MG63 (cell line): ENCODE data around the gene ERFL. TPM values are rescaled to one million over a fixed set of nuclear protein-coding genes. Genes with fewer than 3 reads are reported as not detected.
A peak's percentile ranks its signal among the peaks of the same experiment; 100 is the strongest.

ENCODE experiments used
- DNase-seq: peaks from one replicate; pipeline ENCODE4 v3.0.0-alpha.2; 2020
- H3K27me3 ChIP-seq: fragments of 250-450 bp; sonication (Bioruptor Pico); 2 replicates; pipeline ENCODE4 v1.5.1; 2020; ENCODE audit warnings: mild to moderate bottlenecking, moderate library complexity
- H3K36me3 ChIP-seq: fragments of 250-450 bp; sonication (Bioruptor Pico); 2 replicates; pipeline ENCODE4 v1.5.1; 2020; ENCODE audit warnings: mild to moderate bottlenecking, moderate library complexity
- H3K4me3 ChIP-seq: fragments of 250-450 bp; sonication (Bioruptor Pico); 2 replicates; pipeline ENCODE4 v1.5.1; 2020; ENCODE audit warnings: mild to moderate bottlenecking, moderate library complexity
- H3K9me3 ChIP-seq: fragments of 250-450 bp; sonication (Bioruptor Pico); 2 replicates; pipeline ENCODE4 v1.5.1; 2020; ENCODE audit warnings: mild to moderate bottlenecking, moderate library complexity
- total RNA-seq: library from RNA; depleted of rRNA; stranded (reverse); fragments of >200 nt; shearing (Covaris generic); gene quantifications from 2 replicates; pipeline ENCODE4 v1.2.3, GENCODE V29; 2014; ENCODE audit warnings: low replicate concordance

ERFL gene
- total RNA-seq, 1 experiment from 2014 or later = not detected

GRCh38 chr19:41910992-41911888, 17.0 kb downstream of the ERFL start:
- DNase-seq = no peak
- Histone ChIP-seq H3K4me3 (no peak overlapping the region), H3K36me3 (peaks cover 6% of the 10 kb centered on the region), H3K9me3 (no peaks in the 10 kb centered on the region), H3K27me3 (peaks cover 43% of the 10 kb centered on the region)

- Histone ChIP-seq H3K4me3 (no peak overlapping the region), H3K36me3 (peaks cover 10% of the 10 kb centered on the region), H3K27me3 (peaks cover 37% of the 10 kb centered on the region), H3K9me3 (no peaks in the 10 kb centered on the region)
- DNase-seq = no peak
Measured at GRCh38 chr19:41910240-41910991, 17.8 kb downstream of the ERFL start.

- DNase-seq = peak; percentile 23
- H3K4me3 ChIP-seq = no peak overlapping the region
- no peaks in the 10 kb centered on the region for H3K9me3 ChIP-seq
- peaks cover 33% of the 10 kb centered on the region for H3K27me3 ChIP-seq
- H3K36me3 ChIP-seq = peaks cover 11% of the 10 kb centered on the region
Measured at GRCh38 chr19:41909706-41910105, 18.5 kb downstream of the ERFL start.

GRCh38 chr19:41908724-41909464, 19.4 kb downstream of the ERFL start:
- Histone ChIP-seq H3K36me3 (peaks cover 19% of the 10 kb centered on the region), H3K4me3 (no peak overlapping the region), H3K9me3 (no peaks in the 10 kb centered on the region), H3K27me3 (peaks cover 29% of the 10 kb centered on the region)
- no peak for DNase-seq

GRCh38 chr19:41907994-41908615, 20.1 kb downstream of the ERFL start:
- Histone ChIP-seq H3K36me3 (peaks cover 27% of the 10 kb centered on the region), H3K27me3 (peaks cover 22% of the 10 kb centered on the region), H3K9me3 (no peaks in the 10 kb centered on the region), H3K4me3 (no peak overlapping the region)
- no peak for DNase-seq

GRCh38 chr19:41906916-41907680, 21.2 kb downstream of the ERFL start:
- Histone ChIP-seq H3K9me3 (no peaks in the 10 kb centered on the region), H3K4me3 (no peak overlapping the region), H3K27me3 (peaks cover 13% of the 10 kb centered on the region), H3K36me3 (peaks cover 37% of the 10 kb centered on the region)
- DNase-seq = no peak

- no peak for DNase-seq
- Histone ChIP-seq H3K36me3 (peaks cover 46% of the 10 kb centered on the region), H3K27me3 (peaks cover 4% of the 10 kb centered on the region; the same call in 1 of the 2 replicates), H3K9me3 (no peaks in the 10 kb centered on the region), H3K4me3 (no peak overlapping the region)
Measured at GRCh38 chr19:41906271-41906670, 22.0 kb downstream of the ERFL start.

- peaks cover 50% of the 10 kb centered on the region for H3K36me3 ChIP-seq
- no peak for DNase-seq
- no peaks in the 10 kb centered on the region; the same call in 1 of the 2 replicates for H3K27me3 ChIP-seq
Measured at GRCh38 chr19:41905273-41906002, 22.8 kb downstream of the ERFL start.

GRCh38 chr19:41904118-41904870, 24.0 kb downstream of the ERFL start:
- DNase-seq = no peak
- Histone ChIP-seq H3K36me3 (peaks cover 61% of the 10 kb centered on the region), H3K27me3 (no peaks in the 10 kb centered on the region), H3K9me3 (no peaks in the 10 kb centered on the region), H3K4me3 (no peak overlapping the region)

More at GRCh38 chr19:41905273-41906002, 22.8 kb downstream of the ERFL start:
- no peak overlapping the region for H3K4me3 ChIP-seq
- no peaks in the 10 kb centered on the region for H3K9me3 ChIP-seq

GRCh38 chr19:41903193-41903953, 24.9 kb downstream of the ERFL start:
- Histone ChIP-seq H3K36me3 (peaks cover 67% of the 10 kb centered on the region), H3K4me3 (no peak overlapping the region), H3K27me3 (no peaks in the 10 kb centered on the region), H3K9me3 (no peaks in the 10 kb centered on the region)
- no peak for DNase-seq

GRCh38 chr19:41902594-41902993, 25.7 kb downstream of the ERFL start:
- peaks cover 75% of the 10 kb centered on the region for H3K36me3 ChIP-seq
- H3K4me3 ChIP-seq = no peak overlapping the region
- no peaks in the 10 kb centered on the region for H3K27me3 ChIP-seq
- H3K9me3 ChIP-seq = no peaks in the 10 kb centered on the region
- no peak for DNase-seq

- H3K9me3 ChIP-seq = no peaks in the 10 kb centered on the region
- H3K4me3 ChIP-seq = no peak overlapping the region
- H3K27me3 ChIP-seq = no peaks in the 10 kb centered on the region
- peaks cover 72% of the 10 kb centered on the region for H3K36me3 ChIP-seq
- DNase-seq = no peak
Measured at GRCh38 chr19:41901707-41902360, 26.4 kb downstream of the ERFL start.

- Histone ChIP-seq H3K4me3 (no peak overlapping the region), H3K36me3 (peaks cover 70% of the 10 kb centered on the region), H3K27me3 (no peaks in the 10 kb centered on the region), H3K9me3 (no peaks in the 10 kb centered on the region)
- DNase-seq = no peak
Measured at GRCh38 chr19:41898235-41898634, 30.0 kb downstream of the ERFL start.

- Histone ChIP-seq H3K36me3 (peaks cover 66% of the 10 kb centered on the region), H3K27me3 (no peaks in the 10 kb centered on the region)
- DNase-seq = no peak
Measured at GRCh38 chr19:41897820-41898219, 30.4 kb downstream of the ERFL start.

More at GRCh38 chr19:41897820-41898219, 30.4 kb downstream of the ERFL start:
- H3K4me3 ChIP-seq = no peak overlapping the region
- no peaks in the 10 kb centered on the region for H3K9me3 ChIP-seq
